Testis (tissue), 3 donors: Measurements from ENCODE around the gene KCNJ14. TPM values are rescaled to one million over a fixed set of nuclear protein-coding genes. Genes with fewer than 3 reads are reported as not detected.
"Not testable (repeated sequence)": the region's sequence is repeated elsewhere in the genome, so short reads cannot be mapped to it uniquely, and the experiment has no call there.

Experiments used
- DNase-seq: peaks from one replicate; pipeline ENCODE4 v3.0.0-alpha.2; 2019
- H3K27ac ChIP-seq, 2 donors: fragments of 200-600 bp; sonication (generic); one replicate each; pipeline ENCODE4 v1.5.1; 2019
- H3K27me3 ChIP-seq: fragments of 200-600 bp; sonication (generic); one replicate; pipeline ENCODE4 v1.5.1; 2019
- H3K36me3 ChIP-seq: fragments of 200-600 bp; sonication (generic); one replicate; pipeline ENCODE4 v1.5.1; 2017; ENCODE audit warnings: low read depth; ENCODE audit errors: missing control alignments
- H3K4me1 ChIP-seq: fragments of 200-600 bp; sonication (generic); one replicate; pipeline ENCODE4 v1.5.1; 2019
- H3K4me3 ChIP-seq, 2 donors: fragments of 200-600 bp; sonication (generic); one replicate each; pipeline ENCODE4 v1.5.1; 2017 to 2019
- H3K9me3 ChIP-seq: fragments of 200-600 bp; sonication (generic); one replicate; pipeline ENCODE4 v1.5.1; 2017
- POLR2A ChIP-seq: fragments of 450-650 bp; IDR thresholded peaks from one replicate; pipeline ENCODE4 v1.6.1; 2017; ENCODE audit warnings: antibody characterized with exemption, mild to moderate bottlenecking, moderate library complexity
- WGBS, 2 donors: methylation state at CpG; one replicate each; pipeline ENCODE4 v1.1.5; 2018; 5-methylcytosine and 5-hydroxymethylcytosine counted together
- intact Hi-C: fragments of 100-400 bp; cut with DNase I; formaldehyde crosslinking; loops from one replicate; pipeline ENCODE4 v1.15.1; 2023; ENCODE audit warnings: low total_unique reads
- polyA plus RNA-seq: library from polyadenylated mRNA; stranded (reverse); fragments of 350-450 nt; fragmentation: Illumina TruSeq; extraction: RNeasy Lipid Tissue Mini Kit (QIAGEN cat#74804); gene quantifications from one replicate; pipeline ENCODE4 v1.2.3, GENCODE V29; 2014; ENCODE audit warnings: low read depth, low replicate concordance; ENCODE audit not compliant: insufficient read depth
- total RNA-seq, 2 donors: library from RNA; depleted of rRNA; stranded (reverse); fragments of >200 nt; gene quantifications; one replicate each; pipeline ENCODE4 v1.2.3, GENCODE V29; 2016
- TF ChIP-seq, protein P1 (sequence below), 3 experiments: fragments of 450-650 bp in 2 of 3; fragments of 200-600 bp in 1 of 3; sonication (generic) in 1 of 3; IDR thresholded peaks; one replicate each; pipeline ENCODE4 v1.5.1; 2016 to 2019; ENCODE audit warnings: antibody characterized with exemption in 3 of 3, mild to moderate bottlenecking in 2 of 3, moderate library complexity in 1 of 3

Gene KCNJ14
- total and polyA plus RNA-seq, 3 donors from 2014 or later, result 0.66 to 2.2 (median 1.6) TPM

DNA sequence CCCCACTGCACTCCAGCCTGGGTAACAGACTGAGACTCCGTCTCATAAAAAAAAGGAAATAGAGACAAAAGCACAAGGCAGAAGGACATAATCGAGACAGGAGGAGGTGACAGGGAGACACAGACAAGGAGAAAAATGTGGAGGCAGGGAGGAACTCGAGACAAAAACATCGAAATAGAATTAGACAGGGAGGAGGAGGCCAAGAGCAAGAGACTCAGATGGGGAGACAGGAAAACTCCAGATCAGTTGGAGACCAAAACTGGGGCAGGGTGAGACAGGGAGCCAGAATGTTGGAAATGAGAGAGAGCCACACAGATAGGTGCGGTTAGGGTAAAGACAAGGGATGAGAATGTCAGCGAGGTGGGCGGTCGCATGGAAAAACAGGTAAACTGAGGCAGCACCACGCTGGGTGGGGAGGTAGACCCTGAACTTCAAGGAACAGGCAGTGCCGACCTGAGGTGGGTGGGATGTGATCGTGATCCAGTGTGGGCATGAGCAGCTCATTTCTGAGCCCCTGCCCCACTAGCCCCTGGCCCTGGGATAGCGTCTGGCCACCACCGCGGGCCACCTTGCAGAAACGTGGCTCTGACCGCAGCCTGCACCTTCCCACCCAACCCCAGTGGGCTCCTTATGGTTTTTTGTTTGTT is 29.0 kb downstream of the KCNJ14 start:
- no peaks in the 10 kb centered on the region for H3K9me3 ChIP-seq
- H3K4me3 ChIP-seq, result no peak overlapping the region
- no peaks in the 10 kb centered on the region for H3K27me3 ChIP-seq
- H3K36me3 ChIP-seq, result no peaks in the 10 kb centered on the region
- intact Hi-C loops, result no loop called here
- no peak overlapping the region for H3K27ac ChIP-seq
- H3K4me1 ChIP-seq, result no peaks in the 10 kb centered on the region
- DNase-seq, result no peak
- WGBS, 2 donors, result 83% methylated on average over 16 of the region's 16 CpGs
- TF ChIP-seq, protein P1, sequence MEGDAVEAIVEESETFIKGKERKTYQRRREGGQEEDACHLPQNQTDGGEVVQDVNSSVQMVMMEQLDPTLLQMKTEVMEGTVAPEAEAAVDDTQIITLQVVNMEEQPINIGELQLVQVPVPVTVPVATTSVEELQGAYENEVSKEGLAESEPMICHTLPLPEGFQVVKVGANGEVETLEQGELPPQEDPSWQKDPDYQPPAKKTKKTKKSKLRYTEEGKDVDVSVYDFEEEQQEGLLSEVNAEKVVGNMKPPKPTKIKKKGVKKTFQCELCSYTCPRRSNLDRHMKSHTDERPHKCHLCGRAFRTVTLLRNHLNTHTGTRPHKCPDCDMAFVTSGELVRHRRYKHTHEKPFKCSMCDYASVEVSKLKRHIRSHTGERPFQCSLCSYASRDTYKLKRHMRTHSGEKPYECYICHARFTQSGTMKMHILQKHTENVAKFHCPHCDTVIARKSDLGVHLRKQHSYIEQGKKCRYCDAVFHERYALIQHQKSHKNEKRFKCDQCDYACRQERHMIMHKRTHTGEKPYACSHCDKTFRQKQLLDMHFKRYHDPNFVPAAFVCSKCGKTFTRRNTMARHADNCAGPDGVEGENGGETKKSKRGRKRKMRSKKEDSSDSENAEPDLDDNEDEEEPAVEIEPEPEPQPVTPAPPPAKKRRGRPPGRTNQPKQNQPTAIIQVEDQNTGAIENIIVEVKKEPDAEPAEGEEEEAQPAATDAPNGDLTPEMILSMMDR (IDR thresholded peaks at IDR 0.05), result no peak

- Histone ChIP-seq H3K4me1 (no peaks in the 10 kb centered on the region), H3K27me3 (no peaks in the 10 kb centered on the region), H3K36me3 (no peaks in the 10 kb centered on the region), H3K27ac (no peak overlapping the region), H3K4me3 (no peak overlapping the region), H3K9me3 (no peaks in the 10 kb centered on the region)
- no peak for DNase-seq
- 51 to 80% methylated on average over 30 to 37 of the region's 37 CpGs for WGBS, 2 donors
- intact Hi-C loops, result no loop called here
- TF ChIP-seq, protein P1 (IDR thresholded peaks at IDR 0.05), result no peak
- TF ChIP-seq POLR2A, result no peak
These were observed 29.7 kb downstream of the KCNJ14 start for GRCh38 chr19:48484931-48485612.

GRCh38 chr19:48486706-48487105 is 31.3 kb downstream of the KCNJ14 start:
- H3K4me3 ChIP-seq, H3K27me3 ChIP-seq, H3K4me1 ChIP-seq, H3K9me3 ChIP-seq, H3K36me3 ChIP-seq, H3K27ac ChIP-seq, intact Hi-C loops, DNase-seq: not testable (repeated sequence)
- 85 to 96% methylated on average over 10 of the region's 10 CpGs for WGBS, 2 donors

- 95 to 96% methylated on average over 3 to 6 of the region's 6 CpGs for WGBS, 2 donors
- Histone ChIP-seq H3K4me3 (no peak overlapping the region), H3K27ac (no peak overlapping the region), H3K4me1 (peaks cover 2% of the 10 kb centered on the region), H3K36me3 (no peaks in the 10 kb centered on the region), H3K27me3 (no peaks in the 10 kb centered on the region), H3K9me3 (no peaks in the 10 kb centered on the region)
- intact Hi-C loops, result no loop called here
- TF ChIP-seq, protein P1 (IDR thresholded peaks at IDR 0.05), result no peak
- no peak for TF ChIP-seq POLR2A
- no peak for DNase-seq
These were observed 32.2 kb downstream of the KCNJ14 start for GRCh38 chr19:48487544-48487943.

DNA sequence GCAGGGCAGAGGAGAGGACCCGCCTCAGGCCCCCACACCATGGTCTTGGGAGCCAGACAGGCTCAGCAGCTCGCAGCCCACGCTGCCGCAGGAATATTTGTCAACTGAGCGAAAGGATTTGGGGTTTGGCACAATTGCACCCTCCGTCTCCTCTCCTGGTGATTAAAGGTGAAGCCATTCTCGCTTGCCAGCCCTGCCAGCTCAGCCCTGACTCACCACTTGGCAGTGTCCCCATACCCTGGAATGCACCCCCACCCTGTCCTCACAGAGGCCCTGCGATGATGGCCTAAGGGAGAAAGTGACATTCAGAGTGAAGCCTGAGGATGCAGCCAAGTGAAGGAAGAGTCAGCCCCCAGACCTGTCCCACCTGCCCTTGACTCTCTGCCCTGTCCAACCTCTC is 32.6 kb downstream of the KCNJ14 start:
- TF ChIP-seq, protein P1 (IDR thresholded peaks at IDR 0.05), result no peak
- no peak for TF ChIP-seq POLR2A
- Histone ChIP-seq H3K27me3 (no peaks in the 10 kb centered on the region), H3K36me3 (no peaks in the 10 kb centered on the region), H3K4me3 (no peak overlapping the region), H3K27ac (no peak overlapping the region), H3K9me3 (no peaks in the 10 kb centered on the region), H3K4me1 (peaks cover 2% of the 10 kb centered on the region)
- intact Hi-C loops, result no loop called here
- 71 to 72% methylated on average over 8 of the region's 8 CpGs for WGBS, 2 donors
- DNase-seq, result no peak

DNA sequence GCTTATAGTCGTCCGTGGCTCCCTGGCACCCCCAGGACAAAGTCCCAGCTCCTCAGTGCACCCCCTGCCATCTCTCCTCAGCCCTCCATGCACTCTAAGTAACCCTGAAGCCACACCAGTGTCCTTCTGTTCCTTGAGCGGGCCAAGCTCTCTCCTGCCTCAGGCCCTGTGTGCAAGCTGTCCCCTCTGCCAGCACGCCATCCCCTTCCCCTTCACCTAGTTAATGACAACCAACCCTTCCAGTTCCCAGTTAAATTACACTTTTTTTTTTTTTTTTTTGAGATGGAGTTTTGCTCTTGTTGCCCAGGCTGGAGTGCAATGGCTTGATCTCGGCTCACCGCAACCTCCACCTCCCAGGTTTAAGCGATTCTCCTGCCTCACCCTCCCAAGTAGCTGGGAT is 33.1 kb downstream of the KCNJ14 start:
- H3K4me3 ChIP-seq, H3K27ac ChIP-seq, H3K4me1 ChIP-seq, intact Hi-C loops, H3K36me3 ChIP-seq, DNase-seq, H3K9me3 ChIP-seq, H3K27me3 ChIP-seq: not testable (repeated sequence)
- WGBS, 2 donors, result 89 to 94% methylated on average over 7 of the region's 7 CpGs
